Choroid plexus epithelial cell (primary cell): ENCODE data around the gene PIGC.
"Not testable (repeated sequence)": the region's sequence is repeated elsewhere in the genome, so short reads cannot be mapped to it uniquely, and the experiment has no call there.

Source experiments
- DNase-seq: peaks from one replicate; pipeline ENCODE4 v3.0.0-alpha.2; 2010; ENCODE audit warnings: low read depth
- H3K4me3 ChIP-seq: 2 replicates; pipeline ENCODE4 v1.5.1; 2011; ENCODE audit warnings: low read depth, mild to moderate bottlenecking, control low read depth, low read length, moderate library complexity
- TF ChIP-seq, protein P1 (sequence below): conservative IDR thresholded peaks from 2 replicates; pipeline ENCODE4 v1.5.1; 2011; ENCODE audit warnings: low read depth, mild to moderate bottlenecking, control low read depth, inconsistent platforms, low read length, moderate library complexity

PIGC gene

DNA sequence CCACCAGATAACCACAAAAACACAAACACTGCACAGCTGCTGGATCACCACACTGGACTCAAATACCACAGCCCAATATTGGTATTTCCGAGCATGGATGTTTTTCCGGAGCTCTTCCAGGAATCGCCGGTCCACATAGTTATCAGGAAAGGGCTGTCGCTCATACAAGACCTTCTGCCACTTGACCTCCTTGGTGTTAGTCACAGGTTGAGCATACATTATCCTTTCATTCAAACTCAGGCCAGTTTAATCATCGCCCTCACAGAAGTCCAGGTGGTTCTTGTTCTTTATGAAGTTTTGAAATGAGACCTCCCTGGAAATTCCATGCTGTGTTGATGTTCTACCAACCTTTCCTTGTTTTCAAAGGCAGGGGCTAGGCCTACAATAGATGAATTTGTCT, 1.5 kb downstream of the PIGC start:
- H3K4me3 ChIP-seq: no peak overlapping the region
- DNase-seq: no peak
- TF ChIP-seq, protein P1, sequence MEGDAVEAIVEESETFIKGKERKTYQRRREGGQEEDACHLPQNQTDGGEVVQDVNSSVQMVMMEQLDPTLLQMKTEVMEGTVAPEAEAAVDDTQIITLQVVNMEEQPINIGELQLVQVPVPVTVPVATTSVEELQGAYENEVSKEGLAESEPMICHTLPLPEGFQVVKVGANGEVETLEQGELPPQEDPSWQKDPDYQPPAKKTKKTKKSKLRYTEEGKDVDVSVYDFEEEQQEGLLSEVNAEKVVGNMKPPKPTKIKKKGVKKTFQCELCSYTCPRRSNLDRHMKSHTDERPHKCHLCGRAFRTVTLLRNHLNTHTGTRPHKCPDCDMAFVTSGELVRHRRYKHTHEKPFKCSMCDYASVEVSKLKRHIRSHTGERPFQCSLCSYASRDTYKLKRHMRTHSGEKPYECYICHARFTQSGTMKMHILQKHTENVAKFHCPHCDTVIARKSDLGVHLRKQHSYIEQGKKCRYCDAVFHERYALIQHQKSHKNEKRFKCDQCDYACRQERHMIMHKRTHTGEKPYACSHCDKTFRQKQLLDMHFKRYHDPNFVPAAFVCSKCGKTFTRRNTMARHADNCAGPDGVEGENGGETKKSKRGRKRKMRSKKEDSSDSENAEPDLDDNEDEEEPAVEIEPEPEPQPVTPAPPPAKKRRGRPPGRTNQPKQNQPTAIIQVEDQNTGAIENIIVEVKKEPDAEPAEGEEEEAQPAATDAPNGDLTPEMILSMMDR: no peak

DNA sequence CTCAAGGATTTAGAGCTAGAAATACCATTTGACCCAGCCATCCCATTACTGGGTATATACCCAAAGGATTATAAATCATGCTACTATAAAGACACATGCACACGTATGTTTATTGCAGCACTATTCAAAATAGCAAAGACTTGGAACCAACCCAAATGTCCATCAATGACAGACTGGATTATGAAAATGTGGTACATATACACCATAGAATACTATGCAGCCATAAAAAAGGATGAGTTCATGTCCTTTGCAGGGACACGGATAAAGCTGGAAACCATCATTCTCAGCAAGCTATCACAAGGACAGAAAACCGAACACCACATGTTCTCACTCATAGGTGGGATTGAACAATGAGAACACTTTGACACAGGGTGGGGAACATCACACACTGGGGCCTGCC, 6.7 kb downstream of the PIGC start:
- not testable (repeated sequence) for DNase-seq, H3K4me3 ChIP-seq

DNA sequence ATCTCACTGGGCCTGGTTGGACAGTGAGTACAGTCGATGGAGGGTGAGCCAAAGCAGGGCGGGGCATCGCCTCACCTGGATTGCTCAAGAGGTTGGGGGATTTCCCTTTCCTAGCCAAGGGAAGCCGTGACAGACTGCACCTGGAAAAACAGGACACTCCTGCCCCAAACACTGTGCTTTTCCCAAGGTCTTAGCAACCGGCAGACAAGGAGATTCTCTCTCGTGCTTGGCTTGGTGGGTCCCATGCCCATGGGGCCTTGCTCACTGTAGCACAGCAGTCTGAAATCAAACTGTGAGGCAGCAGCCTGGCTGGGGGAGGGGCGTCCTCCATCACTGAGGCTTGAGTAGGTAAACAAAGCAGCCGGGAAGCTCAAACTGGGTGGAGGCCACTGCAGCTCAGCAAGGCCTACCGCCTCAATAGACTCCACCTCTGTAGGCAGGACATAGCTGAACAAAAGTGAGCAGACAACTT, 12.1 kb downstream of the PIGC start:
- no peak for DNase-seq

DNA sequence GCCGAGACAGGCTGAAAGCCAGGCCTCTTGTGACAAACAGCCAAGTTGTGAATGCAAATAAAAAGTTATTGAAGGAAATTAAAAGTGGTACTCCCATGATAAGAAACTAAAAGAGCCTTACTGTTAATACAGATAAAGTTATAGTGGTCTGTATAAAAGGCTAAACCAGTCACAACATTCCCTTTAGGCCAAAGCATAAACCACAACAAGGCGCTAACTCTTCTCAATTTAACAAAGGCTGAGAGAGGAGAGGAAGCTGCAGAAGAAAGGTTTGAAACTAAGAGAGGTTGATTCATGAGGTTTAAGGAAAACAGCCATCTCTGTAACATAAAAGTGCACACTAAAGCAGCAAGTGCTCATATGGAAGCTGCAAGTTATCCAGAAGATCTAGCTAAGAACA, 12.7 kb downstream of the PIGC start:
- DNase-seq: no peak
- no peak overlapping the region for H3K4me3 ChIP-seq
- TF ChIP-seq, protein P1: no peak

More for the DNA sequence above, 12.1 kb downstream of the PIGC start:
- no peak overlapping the region for H3K4me3 ChIP-seq
- TF ChIP-seq, protein P1: no peak

DNA sequence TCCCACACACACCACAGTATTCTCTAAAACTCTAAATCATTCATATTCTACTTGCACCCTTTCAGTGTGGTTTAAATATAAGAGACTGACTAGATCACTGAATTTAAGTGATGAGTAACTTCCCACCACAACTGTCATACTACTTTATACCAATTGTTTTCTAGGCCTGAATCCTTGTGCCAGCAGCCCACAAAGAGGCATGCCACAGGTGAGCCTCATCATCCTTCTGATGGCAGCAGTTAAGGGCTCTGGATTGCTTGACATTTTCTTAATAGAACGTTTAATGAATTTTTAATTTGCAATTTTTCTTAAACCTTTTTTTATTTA, 13.8 kb downstream of the PIGC start:
- TF ChIP-seq, protein P1: no peak
- H3K4me3 ChIP-seq: no peak overlapping the region
- DNase-seq: no peak

DNA sequence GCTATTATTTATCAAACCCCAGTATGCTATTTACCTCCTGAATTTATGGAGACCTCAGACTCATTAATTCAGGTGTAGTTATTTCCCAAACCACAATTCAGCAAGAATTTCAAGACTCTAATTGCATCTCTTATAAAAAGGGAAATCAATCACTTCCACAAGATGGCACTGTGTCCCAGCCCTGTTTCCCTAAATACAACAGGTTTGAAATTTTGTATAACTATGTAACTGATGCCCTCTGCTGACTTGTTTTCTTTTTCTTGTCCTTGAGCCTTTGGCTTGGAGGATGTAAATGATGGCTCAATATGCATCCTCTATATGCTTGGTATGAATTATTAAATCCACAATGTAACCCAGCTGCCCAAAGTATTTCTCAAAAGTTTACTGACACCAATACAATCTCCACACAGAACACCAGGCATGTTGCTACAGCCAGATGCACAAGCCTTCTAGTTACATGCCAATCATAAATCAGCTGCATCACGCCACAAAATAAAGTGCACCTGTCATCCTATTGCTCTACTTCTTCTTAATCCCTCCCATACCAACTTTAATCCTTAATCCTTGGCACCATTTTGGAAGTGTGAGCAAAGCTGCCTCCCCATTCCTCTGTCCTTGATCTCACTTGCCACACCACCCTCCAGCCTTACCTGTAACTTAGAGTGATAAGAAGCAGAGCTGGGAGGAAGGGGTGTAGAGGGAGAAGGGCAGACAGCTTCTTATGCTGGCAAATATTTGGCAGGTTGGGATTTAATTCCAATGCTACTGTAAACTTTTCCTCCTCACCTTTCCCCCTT, 14.3 kb downstream of the PIGC start:
- DNase-seq: peak; percentile 85
- H3K4me3 ChIP-seq: no peak overlapping the region
- TF ChIP-seq, protein P1: peak; percentile 77

DNA sequence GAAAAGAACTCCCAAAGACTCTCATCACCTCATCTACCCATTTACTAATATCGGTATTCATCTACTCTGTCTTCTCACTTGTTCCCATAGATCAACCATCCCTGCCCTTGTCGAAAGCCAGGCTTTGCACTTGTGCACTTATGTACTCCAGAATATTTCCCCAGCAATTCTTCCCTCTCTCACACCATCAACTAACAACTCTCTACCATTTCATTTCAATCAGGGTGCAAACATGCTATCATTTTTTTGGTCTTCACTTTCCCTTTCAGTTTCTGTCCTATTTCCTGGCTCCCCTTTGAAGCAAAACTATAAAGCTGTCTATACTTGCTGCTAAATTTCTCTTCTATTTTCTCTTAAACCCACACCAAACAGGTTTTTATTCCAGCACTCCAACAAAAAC, 16.7 kb downstream of the PIGC start:
- no peak overlapping the region for H3K4me3 ChIP-seq
- TF ChIP-seq, protein P1: no peak
- DNase-seq: no peak
